Loucy (cell line): ENCODE measurements around the gene TMCO6.
A peak's percentile ranks its signal among the peaks of the same experiment; 100 is the strongest.
"Not testable (repeated sequence)": the region's sequence is repeated elsewhere in the genome, so short reads cannot be mapped to it uniquely, and the experiment has no call there.

Source experiments
- H2AFZ ChIP-seq: fragments of 200-600 bp; sonication (generic); 2 replicates; pipeline ENCODE4 v1.6.0; 2016; ENCODE audit warnings: antibody characterized with exemption, mild to moderate bottlenecking, low read length, moderate library complexity
- H3F3A ChIP-seq: fragments of 200-600 bp; 2 replicates; pipeline ENCODE4 v1.6.0; 2016; ENCODE audit warnings: antibody characterized with exemption, low read depth, mild to moderate bottlenecking
- H3K27me3 ChIP-seq: fragments of 200-600 bp; sonication (generic); 2 replicates; pipeline ENCODE4 v1.6.1; 2014; ENCODE audit warnings: low read length, mild to moderate bottlenecking; ENCODE audit not compliant: insufficient read depth, poor library complexity, severe bottlenecking
- H3K36me3 ChIP-seq: fragments of 200-600 bp; sonication (generic); 2 replicates; pipeline ENCODE4 v1.6.1; 2016; ENCODE audit warnings: low read length; ENCODE audit not compliant: insufficient read depth
- H3K4me1 ChIP-seq: fragments of 200-600 bp; sonication (generic); 2 replicates; pipeline ENCODE4 v1.5.1; 2014; ENCODE audit warnings: low read length, mild to moderate bottlenecking; ENCODE audit not compliant: insufficient read depth, poor library complexity, severe bottlenecking
- H3K4me2 ChIP-seq: fragments of 200-600 bp; sonication (generic); 2 replicates; pipeline ENCODE4 v1.6.0; 2014; ENCODE audit warnings: antibody characterized with exemption, low read length, low read depth, mild to moderate bottlenecking; ENCODE audit not compliant: poor library complexity, severe bottlenecking
- H3K4me3 ChIP-seq: fragments of 200-600 bp; sonication (generic); 2 replicates; pipeline ENCODE4 v1.5.1; 2014; ENCODE audit warnings: low read length, mild to moderate bottlenecking, mixed read lengths; ENCODE audit not compliant: poor library complexity, severe bottlenecking
- H3K79me2 ChIP-seq: fragments of 200-600 bp; sonication (generic); 2 replicates; pipeline ENCODE4 v1.6.1; 2014; ENCODE audit warnings: low read length; ENCODE audit not compliant: insufficient read depth
- H3K9ac ChIP-seq: fragments of 200-600 bp; sonication (generic); 2 replicates; pipeline ENCODE4 v1.6.0; 2014; ENCODE audit warnings: mild to moderate bottlenecking, low read depth, low read length, moderate library complexity; ENCODE audit not compliant: poor library complexity, severe bottlenecking
- H3K9me2 ChIP-seq: fragments of 200-600 bp; sonication (generic); replicated peaks from 2 replicates; pipeline ENCODE4 v1.6.1; 2016; ENCODE audit warnings: low read depth, low read length, mixed read lengths
- H3K9me3 ChIP-seq: fragments of 200-600 bp; sonication (generic); 2 replicates; pipeline ENCODE4 v1.6.1; 2014; ENCODE audit warnings: mild to moderate bottlenecking, antibody characterized with exemption, low read length, low read depth; ENCODE audit not compliant: insufficient read depth
- H4K20me1 ChIP-seq: fragments of 200-600 bp; sonication (generic); 2 replicates; pipeline ENCODE4 v1.6.0; 2014; ENCODE audit warnings: antibody characterized with exemption, low read length, mild to moderate bottlenecking; ENCODE audit not compliant: insufficient read depth, poor library complexity, severe bottlenecking
- EZH2phosphoT487 ChIP-seq: fragments of 200-600 bp; IDR thresholded peaks from 2 replicates; pipeline ENCODE4 v1.6.1; 2018; ENCODE audit warnings: antibody characterized with exemption, mild to moderate bottlenecking, moderate library complexity, borderline replicate concordance
- TF ChIP-seq, protein P1 (sequence below): fragments of 200-600 bp; sonication (generic); conservative IDR thresholded peaks from 2 replicates; pipeline ENCODE4 v1.5.1; 2014; ENCODE audit warnings: mild to moderate bottlenecking, antibody characterized with exemption, low read length

TMCO6 gene

DNA sequence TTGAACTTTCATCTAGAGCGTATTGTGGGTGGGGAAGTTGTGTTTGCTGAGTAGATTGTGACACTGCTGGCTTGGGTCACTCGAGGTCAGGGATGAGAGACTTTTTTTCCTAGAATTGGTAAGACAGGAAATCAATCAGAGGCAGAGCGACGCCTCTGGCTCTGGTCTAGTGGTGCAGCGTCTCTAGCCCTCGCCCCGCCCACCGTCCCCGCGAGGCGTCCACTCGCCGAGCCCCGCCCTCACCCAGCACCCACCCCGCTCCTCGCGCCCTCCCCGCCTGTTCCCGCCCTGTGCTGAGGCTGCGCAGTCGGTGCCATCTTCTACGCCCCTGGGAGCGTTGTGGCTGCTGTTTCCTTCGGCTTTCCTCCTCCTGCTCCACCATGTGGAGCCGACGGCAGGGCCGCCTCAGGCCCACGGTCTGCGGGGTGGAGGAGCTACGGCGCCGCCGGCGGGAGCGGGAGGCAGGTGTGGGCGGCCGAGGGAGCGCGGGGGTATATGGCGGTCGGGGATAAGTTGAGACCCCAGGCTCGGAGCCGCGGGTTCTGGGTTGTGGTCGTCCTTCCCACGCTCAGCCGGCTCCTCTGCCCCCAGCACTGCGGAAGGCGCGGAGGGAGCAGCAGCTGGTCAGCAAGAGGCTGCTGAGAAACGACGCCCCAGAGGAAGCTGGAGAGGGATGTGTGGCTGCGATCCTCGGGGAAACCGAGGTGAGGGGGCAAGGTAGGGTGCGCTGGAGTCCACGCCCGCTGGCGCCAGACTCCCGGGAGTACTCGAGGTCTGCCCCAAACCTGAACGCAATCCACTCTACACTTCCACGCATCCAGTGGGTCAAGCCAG is at the start of gene TMCO6:
TSS of gene TMCO6 (plus strand) at position 304 of the 834 bp plus-strand sequence. CDS start at position 381, 77 bp downstream.
- H3K9me2 ChIP-seq = no peaks in the 10 kb centered on the region

DNA sequence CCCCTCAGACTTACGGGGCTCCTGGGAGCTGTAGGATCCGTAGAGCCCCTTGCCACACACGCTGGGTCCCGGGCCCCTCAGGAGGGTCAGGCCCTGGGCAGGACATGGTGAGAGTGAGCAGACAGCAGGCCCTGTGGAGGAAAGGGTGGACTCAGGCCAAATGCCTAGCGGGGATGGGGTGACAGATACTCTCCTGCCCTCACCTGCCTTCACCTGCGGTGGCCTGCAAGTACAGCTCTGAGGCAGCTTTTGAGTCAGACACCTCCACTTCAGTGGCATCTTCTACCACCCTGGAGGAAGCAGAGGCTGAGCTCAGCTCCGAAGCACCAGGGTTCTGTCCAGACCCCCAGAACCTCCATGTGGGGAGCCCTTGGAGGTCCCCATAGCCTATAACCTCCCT is 48.4 kb upstream of the TMCO6 start:
- H3K36me3 ChIP-seq = no peaks in the 10 kb centered on the region
- no peak overlapping the region for H3K4me2 ChIP-seq
- H3K9me3 ChIP-seq = no peaks in the 10 kb centered on the region
- H3K4me3 ChIP-seq = no peak overlapping the region
- no peak overlapping the region for H3K9ac ChIP-seq
- no peaks in the 10 kb centered on the region for H3K79me2 ChIP-seq
- no peaks in the 10 kb centered on the region for H4K20me1 ChIP-seq
- TF ChIP-seq, protein P1, sequence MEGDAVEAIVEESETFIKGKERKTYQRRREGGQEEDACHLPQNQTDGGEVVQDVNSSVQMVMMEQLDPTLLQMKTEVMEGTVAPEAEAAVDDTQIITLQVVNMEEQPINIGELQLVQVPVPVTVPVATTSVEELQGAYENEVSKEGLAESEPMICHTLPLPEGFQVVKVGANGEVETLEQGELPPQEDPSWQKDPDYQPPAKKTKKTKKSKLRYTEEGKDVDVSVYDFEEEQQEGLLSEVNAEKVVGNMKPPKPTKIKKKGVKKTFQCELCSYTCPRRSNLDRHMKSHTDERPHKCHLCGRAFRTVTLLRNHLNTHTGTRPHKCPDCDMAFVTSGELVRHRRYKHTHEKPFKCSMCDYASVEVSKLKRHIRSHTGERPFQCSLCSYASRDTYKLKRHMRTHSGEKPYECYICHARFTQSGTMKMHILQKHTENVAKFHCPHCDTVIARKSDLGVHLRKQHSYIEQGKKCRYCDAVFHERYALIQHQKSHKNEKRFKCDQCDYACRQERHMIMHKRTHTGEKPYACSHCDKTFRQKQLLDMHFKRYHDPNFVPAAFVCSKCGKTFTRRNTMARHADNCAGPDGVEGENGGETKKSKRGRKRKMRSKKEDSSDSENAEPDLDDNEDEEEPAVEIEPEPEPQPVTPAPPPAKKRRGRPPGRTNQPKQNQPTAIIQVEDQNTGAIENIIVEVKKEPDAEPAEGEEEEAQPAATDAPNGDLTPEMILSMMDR = no peak
- TF ChIP-seq EZH2phosphoT487 = no peak
- no peaks in the 10 kb centered on the region for H3K9me2 ChIP-seq
- H3F3A ChIP-seq = no peaks in the 10 kb centered on the region
- no peak overlapping the region for H2AFZ ChIP-seq
- no peaks in the 10 kb centered on the region for H3K4me1 ChIP-seq
- H3K27me3 ChIP-seq = no peaks in the 10 kb centered on the region

More for the DNA sequence above, at the start of gene TMCO6:
- Histone ChIP-seq H3K36me3 (no peaks in the 10 kb centered on the region), H3K4me3 (peak within 1 kb of the TSS; percentile 75), H3K4me2 (peak within 1 kb of the TSS; percentile 80), H2AFZ (peak within 1 kb of the TSS; percentile 93), H4K20me1 (no peaks in the 10 kb centered on the region), H3K79me2 (peaks cover 9% of the 10 kb centered on the region; the same call in 1 of the 2 replicates), H3F3A (no peaks in the 10 kb centered on the region), H3K9me3 (no peaks in the 10 kb centered on the region), H3K4me1 (peaks cover 10% of the 10 kb centered on the region), H3K9ac (peak within 1 kb of the TSS; percentile 89), H3K27me3 (no peaks in the 10 kb centered on the region)
- TF ChIP-seq, protein P1 = peak; percentile 66
- TF ChIP-seq EZH2phosphoT487 = no peak

DNA sequence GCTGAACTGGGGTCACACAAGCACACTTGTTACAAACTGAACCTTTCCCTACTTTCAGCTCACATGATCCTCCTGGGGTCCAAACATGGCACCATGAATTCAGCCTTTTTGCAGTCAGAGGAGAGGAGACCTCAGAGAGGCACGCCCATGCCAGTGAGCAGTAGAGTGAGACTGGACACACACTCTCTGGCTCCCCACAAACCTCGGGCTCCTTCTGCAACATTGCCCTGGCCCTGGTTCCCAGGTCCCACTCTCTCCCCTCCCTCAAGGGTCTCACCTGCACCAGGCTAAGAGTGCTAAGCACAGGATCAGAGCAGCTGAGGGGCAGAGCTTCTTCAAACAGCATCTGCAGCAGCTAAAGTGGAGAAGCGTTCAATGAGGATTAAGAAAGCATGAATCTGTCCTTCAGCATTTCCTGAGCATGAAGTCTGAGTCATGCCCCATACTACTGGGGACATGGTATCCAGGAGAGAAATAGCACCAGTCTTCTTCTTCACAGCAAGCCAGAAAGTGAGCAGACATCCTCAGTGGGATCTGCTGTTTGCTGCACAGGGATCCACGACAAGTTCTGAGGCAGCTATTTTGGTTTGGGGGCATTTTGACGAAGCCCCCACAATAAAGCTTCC is 47.4 kb upstream of the TMCO6 start:
- no peak overlapping the region for H3K4me3 ChIP-seq
- H2AFZ ChIP-seq = no peak overlapping the region
- H3K9me3 ChIP-seq = no peaks in the 10 kb centered on the region
- no peaks in the 10 kb centered on the region for H3K36me3 ChIP-seq
- no peaks in the 10 kb centered on the region for H4K20me1 ChIP-seq
- no peaks in the 10 kb centered on the region for H3K79me2 ChIP-seq
- H3K4me1 ChIP-seq = no peaks in the 10 kb centered on the region
- H3K27me3 ChIP-seq = no peaks in the 10 kb centered on the region
- no peak overlapping the region for H3K4me2 ChIP-seq
- no peak overlapping the region for H3K9ac ChIP-seq
- TF ChIP-seq, protein P1 = no peak
- no peak for TF ChIP-seq EZH2phosphoT487
- H3F3A ChIP-seq = no peaks in the 10 kb centered on the region
- H3K9me2 ChIP-seq = no peaks in the 10 kb centered on the region

DNA sequence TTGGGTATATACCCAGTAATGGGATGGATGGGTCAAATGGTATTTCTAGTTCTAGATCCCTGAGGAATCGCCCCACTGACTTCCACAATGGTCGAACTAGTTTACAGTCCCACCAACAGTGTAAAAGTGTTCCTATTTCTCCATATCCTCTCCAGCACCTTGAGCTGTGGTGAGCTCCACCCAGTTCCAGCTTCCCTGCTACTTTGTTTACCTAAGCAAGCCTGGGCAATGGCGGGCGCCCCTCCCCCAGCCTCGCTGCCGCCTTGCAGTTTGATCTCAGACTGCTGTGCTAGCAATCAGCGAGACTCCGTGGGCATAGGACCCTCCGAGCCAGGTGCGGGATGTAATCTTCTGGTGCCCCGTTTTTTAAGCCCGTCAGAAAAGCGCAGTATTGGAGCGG is 46.2 kb upstream of the TMCO6 start:
- not testable (repeated sequence) for H3K4me3 ChIP-seq, H3K79me2 ChIP-seq, H3K36me3 ChIP-seq, H3K4me1 ChIP-seq, H3K9me3 ChIP-seq, H3F3A ChIP-seq, H3K9me2 ChIP-seq, H3K27me3 ChIP-seq, H4K20me1 ChIP-seq, H3K9ac ChIP-seq, H3K4me2 ChIP-seq, H2AFZ ChIP-seq
